CD4-positive, alpha-beta T cell (primary cell): ENCODE results near the gene CDC16. TPM values are rescaled to one million over a fixed set of nuclear protein-coding genes. Genes with fewer than 3 reads are reported as not detected.

Experiments
- ATAC-seq: fragments of 200-7000 bp; cut with Tn5 transposase; one replicate; pipeline ENCODE4 v1.10.0; 2022; ENCODE audit warnings: mild to moderate bottlenecking; ENCODE audit not compliant: poor library complexity
- CTCF ChIA-PET: fragments of 350-600 bp; sonication (Branson Sonifier 250); formaldehyde crosslinking; loops from one replicate; lab custom pipeline; 2021; ENCODE audit warnings: antibody characterized with exemption, inconsistent platforms; lab: Charles Lee
- POLR2A ChIA-PET: fragments of 350-600 bp; sonication (Branson Sonifier 250); formaldehyde crosslinking; loops from one replicate; lab custom pipeline; 2021; ENCODE audit warnings: antibody characterized with exemption, inconsistent platforms; lab: Charles Lee
- DNase-seq, 14 experiments: peaks; one replicate each; pipeline ENCODE4 v3.0.0-alpha.2; 2013 to 2020; ENCODE audit warnings: mixed read lengths in 2 of 14
- H3K27ac ChIP-seq, 2 donors: one replicate each; pipeline versions ENCODE4 v1.5.1 to v1.7.0; 2013; ENCODE audit warnings: low read length in 2 of 2, low read depth in 1 of 2, mild to moderate bottlenecking in 1 of 2
- H3K27me3 ChIP-seq, 2 experiments: 1 replicate in 1 of 2; 2 replicates in 1 of 2; pipeline versions ENCODE4 v1.6.1 to v1.7.0; 2013; ENCODE audit warnings: low read length in 2 of 2, control low read depth in 1 of 2, mild to moderate bottlenecking in 1 of 2, moderate library complexity in 1 of 2; ENCODE audit not compliant: insufficient read depth in 2 of 2, control insufficient read depth in 1 of 2
- H3K36me3 ChIP-seq: one replicate; pipeline ENCODE4 v1.6.1; 2013; ENCODE audit warnings: low read length, control low read depth; ENCODE audit not compliant: insufficient read depth
- H3K4me1 ChIP-seq: one replicate; pipeline ENCODE4 v1.6.1; 2013; ENCODE audit warnings: low read length, control low read depth; ENCODE audit not compliant: insufficient read depth
- H3K4me3 ChIP-seq: one replicate; pipeline ENCODE4 v1.5.1; 2013; ENCODE audit warnings: mild to moderate bottlenecking, low read length, moderate library complexity
- H3K9me3 ChIP-seq, 2 experiments: 1 replicate in 1 of 2; 2 replicates in 1 of 2; pipeline versions ENCODE4 v1.6.1 to v1.7.0; 2013; ENCODE audit warnings: low read length in 2 of 2, mild to moderate bottlenecking in 2 of 2, control low read depth in 1 of 2, moderate library complexity in 1 of 2; ENCODE audit not compliant: control insufficient read depth in 1 of 2, insufficient read depth in 1 of 2
- H3K27ac Mint-ChIP-seq: one replicate; pipeline ENCODE4 v1.8.0; 2020; ENCODE audit warnings: mixed read lengths
- H3K27me3 Mint-ChIP-seq: one replicate; pipeline ENCODE4 v1.8.0; 2021; ENCODE audit warnings: mixed read lengths
- H3K36me3 Mint-ChIP-seq: one replicate; pipeline ENCODE4 v1.8.0; 2021; ENCODE audit warnings: low read depth, mixed read lengths
- H3K4me1 Mint-ChIP-seq: one replicate; pipeline ENCODE4 v1.8.0; 2021; ENCODE audit warnings: low read depth, mixed read lengths
- H3K4me3 Mint-ChIP-seq: one replicate; pipeline ENCODE4 v1.8.0; 2020; ENCODE audit warnings: mild to moderate bottlenecking, mixed read lengths
- H3K9me3 Mint-ChIP-seq: one replicate; pipeline ENCODE4 v1.8.0; 2020; ENCODE audit warnings: mixed read lengths
- CTCF ChIP-seq: fragments of 200-600 bp; IDR thresholded peaks from one replicate; pipeline ENCODE4 v1.8.0; 2022; ENCODE audit warnings: antibody characterized with exemption, mild to moderate bottlenecking
- intact Hi-C, 2 experiments: fragments of 100-400 bp; cut with DNase I in 1 of 2; cut with micrococcal nuclease in 1 of 2; formaldehyde crosslinking; loops; one replicate each; pipeline versions ENCODE4 v1.15.1 to v1.9.0; 2023 to 2025; cut with DNase I, micrococcal nuclease
- total RNA-seq, 174 experiments: library from RNA in 2 of 174; stranded (reverse) in 2 of 174; gene quantifications; one replicate each; pipeline ENCODE4 v1.2.3 and lab custom pipeline; 2021 to 2026

Gene CDC16
- total RNA-seq, 2 experiments from 2014 or later, result 68.4 to 69.4 TPM

- CTCF ChIA-PET, result no interaction called here
- no peak for TF ChIP-seq CTCF
- Mint-ChIP-seq H3K27ac (no peak overlapping the region), H3K9me3 (no peaks in the 10 kb centered on the region), H3K4me3 (no peak overlapping the region), H3K4me1 (peaks cover 15% of the 10 kb centered on the region), H3K27me3 (no peaks in the 10 kb centered on the region), H3K36me3 (peaks cover 94% of the 10 kb centered on the region)
- Histone ChIP-seq H3K4me3 (no peak overlapping the region), H3K36me3 (peaks cover 91% of the 10 kb centered on the region), H3K27me3 (no peaks in the 10 kb centered on the region), H3K4me1 (peaks cover 4% of the 10 kb centered on the region), H3K27ac (no peak overlapping the region), H3K9me3 (no peaks in the 10 kb centered on the region)
- intact Hi-C loops, result no loop called here
- POLR2A ChIA-PET, result interaction anchor here (1.3 kb wide), 1 partner anchor 57 kb away, joined by 3 read pairs; no protein-coding TSS in a partner anchor
- DNase-seq (no peak), ATAC-seq (no peak)
These were observed 21.9 kb downstream of the CDC16 start for GRCh38 chr13:114256547-114256946.

GRCh38 chr13:114257014-114257413 is 22.3 kb downstream of the CDC16 start:
- ChIA-PET CTCF (no interaction called here), POLR2A (interaction anchor here (1.3 kb wide), 1 partner anchor 56 kb away, joined by 3 read pairs; no protein-coding TSS in a partner anchor)
- Histone ChIP-seq H3K9me3 (no peaks in the 10 kb centered on the region), H3K4me1 (peaks cover 6% of the 10 kb centered on the region), H3K36me3 (peaks cover 89% of the 10 kb centered on the region), H3K27me3 (no peaks in the 10 kb centered on the region), H3K4me3 (no peak overlapping the region), H3K27ac (no peak overlapping the region)
- no peak for TF ChIP-seq CTCF
- DNase-seq, result no peak
- ATAC-seq, result no peak
- Mint-ChIP-seq H3K27ac (no peak overlapping the region), H3K9me3 (no peaks in the 10 kb centered on the region), H3K4me1 (peaks cover 19% of the 10 kb centered on the region), H3K27me3 (no peaks in the 10 kb centered on the region), H3K36me3 (peaks cover 94% of the 10 kb centered on the region), H3K4me3 (no peak overlapping the region)
- intact Hi-C loops, result no loop called here

- no peak overlapping the region for H3K27ac ChIP-seq
- no peak overlapping the region for H3K4me3 Mint-ChIP-seq
- ATAC-seq, result no peak
- no peaks in the 10 kb centered on the region for H3K9me3 Mint-ChIP-seq
- CTCF ChIA-PET, result interaction anchor here (0.6 kb wide), 1 partner anchor 349 kb away, joined by 3 read pairs; no protein-coding TSS in a partner anchor
- no peaks in the 10 kb centered on the region for H3K27me3 ChIP-seq
- H3K9me3 ChIP-seq, result no peaks in the 10 kb centered on the region
- no peak for DNase-seq
- no peak overlapping the region for H3K4me3 ChIP-seq
- peaks cover 96% of the 10 kb centered on the region for H3K36me3 Mint-ChIP-seq
- peaks cover 17% of the 10 kb centered on the region for H3K4me1 ChIP-seq
- TF ChIP-seq CTCF, result no peak
- H3K27ac Mint-ChIP-seq, result no peak overlapping the region
- H3K27me3 Mint-ChIP-seq, result no peaks in the 10 kb centered on the region
- H3K36me3 ChIP-seq, result peaks cover 89% of the 10 kb centered on the region
- peaks cover 31% of the 10 kb centered on the region for H3K4me1 Mint-ChIP-seq
- POLR2A ChIA-PET, result no interaction called here
- intact Hi-C loops, result no loop called here
These were observed 23.9 kb downstream of the CDC16 start for GRCh38 chr13:114258589-114258988.
